K562 (cell line): ENCODE measurements around the gene PHF21B. TPM values are rescaled to one million over a fixed set of nuclear protein-coding genes. Genes with fewer than 3 reads are reported as not detected.

Experiments
- ATAC-seq: fragments of 200-7000 bp; cut with Tn5 transposase; 3 replicates; pipeline ENCODE4 v1.9.1; 2020; ENCODE audit warnings: moderate library complexity
- BruUV-seq: library from RNA; stranded (reverse); fragments of 400-500 nt; replicated peaks from 2 replicates; lab custom pipeline; 2021; lab: Mats Ljungman, UMichigan
- CTCF ChIA-PET: fragments of 300-600 bp; formaldehyde crosslinking; extraction: SDS; loops from one replicate; lab custom pipeline; 2021; ENCODE audit warnings: low intra/inter-chr PET ratio; lab: Yijun Ruan, JAX
- POLR2A ChIA-PET: fragments of 300-600, 350-650 bp; sonication (Branson Sonifier 250); formaldehyde crosslinking; extraction: SDS; loops from one replicate; lab custom pipeline; 2021; ENCODE audit warnings: antibody characterized with exemption, inconsistent platforms; lab: Yijun Ruan, JAX
- DNase-seq, 4 experiments: peaks; one replicate each; pipeline versions ENCODE4 v3.0.0 to v3.0.0-alpha.2; 2011 to 2018; ENCODE audit warnings: low spot score in 3 of 4, mixed read lengths in 3 of 4; ENCODE audit errors: extremely low read depth in 1 of 4
- FAIRE-seq: peaks from 2 replicates; lab custom pipeline; 2011; peaks lifted over from hg19 to GRCh38; lab: Jason Lieb, UNC
- H2AFZ ChIP-seq: 2 replicates; pipeline ENCODE4 v1.6.0; 2011; ENCODE audit warnings: low read depth, low read length, control low read depth, inconsistent platforms
- H3K27ac ChIP-seq: fragments of 200-600 bp; 3 replicates; pipeline ENCODE4 v1.8.0; 2011; ENCODE audit warnings: low read depth, mild to moderate bottlenecking, control low read depth, inconsistent platforms, low read length, moderate library complexity, mixed read lengths; ENCODE audit errors: extremely low read depth
- H3K27me3 ChIP-seq, 2 experiments: fragments of 300-600 bp in 1 of 2; 2 replicates in 1 of 2; 3 replicates in 1 of 2; pipeline versions ENCODE4 v1.6.0 to v1.8.0; 2011; ENCODE audit warnings: inconsistent platforms in 2 of 2, low read length in 2 of 2, mild to moderate bottlenecking in 1 of 2, mixed read lengths in 1 of 2, moderate library complexity in 1 of 2; ENCODE audit not compliant: control insufficient read depth in 2 of 2, insufficient read depth in 2 of 2
- H3K36me3 ChIP-seq: fragments of 300-600 bp; 3 replicates; pipeline ENCODE4 v1.8.0; 2011; ENCODE audit warnings: mild to moderate bottlenecking, low read length, inconsistent platforms; ENCODE audit not compliant: control insufficient read depth, insufficient read depth
- H3K4me1 ChIP-seq, 2 experiments: fragments of 200-600 bp in 1 of 2; replicated peaks in 1 of 2; 2 replicates in 1 of 2; 3 replicates in 1 of 2; pipeline versions ENCODE4 v1.5.1 to v1.8.0; 2011; ENCODE audit warnings: inconsistent platforms in 2 of 2, low read length in 2 of 2, mild to moderate bottlenecking in 1 of 2, mixed read lengths in 1 of 2, moderate library complexity in 1 of 2; ENCODE audit not compliant: control insufficient read depth in 2 of 2, insufficient read depth in 2 of 2
- H3K4me2 ChIP-seq: 2 replicates; pipeline ENCODE4 v1.6.1; 2011; ENCODE audit warnings: low read length, control low read depth, inconsistent platforms, mixed read lengths; ENCODE audit not compliant: insufficient read depth
- H3K4me3 ChIP-seq: fragments of 200-600 bp; sonication (generic), shearing (Covaris generic); 2 replicates; pipeline ENCODE4 v1.5.1; 2016; ENCODE audit warnings: control low read depth, inconsistent platforms
- H3K79me2 ChIP-seq: fragments of 200-600 bp; 3 replicates; pipeline ENCODE4 v1.8.0; 2011; ENCODE audit warnings: low read length, inconsistent platforms; ENCODE audit not compliant: control insufficient read depth, insufficient read depth
- H3K9ac ChIP-seq, 2 experiments: 2 replicates each; pipeline versions ENCODE4 v1.6.0 to v1.6.1; 2011; ENCODE audit warnings: low read depth in 2 of 2, low read length in 2 of 2, control low read depth in 1 of 2, inconsistent platforms in 1 of 2, mild to moderate bottlenecking in 1 of 2, mixed read lengths in 1 of 2; ENCODE audit not compliant: insufficient read depth in 1 of 2
- H3K9me1 ChIP-seq: one replicate; pipeline ENCODE4 v1.6.0; 2011; ENCODE audit warnings: inconsistent platforms, mild to moderate bottlenecking, low read length, moderate library complexity; ENCODE audit not compliant: control insufficient read depth, insufficient read depth
- H3K9me3 ChIP-seq: replicated peaks from 2 replicates; pipeline ENCODE4 v1.5.1; 2011; ENCODE audit warnings: low read depth, low read length, inconsistent platforms; ENCODE audit not compliant: control insufficient read depth, insufficient read depth
- H4K20me1 ChIP-seq: replicated peaks from 2 replicates; pipeline ENCODE4 v1.6.1; 2011; ENCODE audit warnings: low read length, inconsistent platforms, mixed read lengths; ENCODE audit not compliant: control insufficient read depth, insufficient read depth
- CBX3 ChIP-seq, 2 experiments: IDR thresholded peaks; 1 replicate in 1 of 2; 2 replicates in 1 of 2; pipeline ENCODE4 v1.6.1; 2012; ENCODE audit warnings: inconsistent platforms in 2 of 2, low read length in 2 of 2, borderline replicate concordance in 1 of 2, control low read depth in 1 of 2
- GTF2A2 ChIP-seq: IDR thresholded peaks from 2 replicates; pipeline ENCODE4 v1.6.1; 2016; ENCODE audit warnings: mild to moderate bottlenecking, missing genetic modification characterization, missing compliant biosample characterization
- OTX1 ChIP-seq: fragments of 450-650 bp; formaldehyde crosslinking; IDR thresholded peaks from 2 replicates; pipeline ENCODE4 v1.4.0; 2022; ENCODE audit warnings: mild to moderate bottlenecking
- SMARCA5 ChIP-seq: fragments of 450-650 bp; IDR thresholded peaks from 2 replicates; pipeline ENCODE4 v1.6.1; 2016
- STAT6 ChIP-seq: sonication (generic); formaldehyde crosslinking; IDR thresholded peaks from 2 replicates; pipeline ENCODE4 v1.8.1; 2023; ENCODE audit warnings: mild to moderate bottlenecking, missing genetic modification reagents
- TAF7 ChIP-seq: fragments of 450-650 bp; IDR thresholded peaks from 2 replicates; pipeline ENCODE4 v1.6.1; 2016; ENCODE audit warnings: missing genetic modification characterization, missing compliant biosample characterization
- THAP12 ChIP-seq: fragments of 250-450 bp; sonication (Bioruptor Pico); IDR thresholded peaks from 2 replicates; pipeline ENCODE4 v1.9.0; 2021; ENCODE audit warnings: mild to moderate bottlenecking, inconsistent platforms
- THRB ChIP-seq: fragments of 450-650 bp; formaldehyde crosslinking; conservative IDR thresholded peaks from 2 replicates; pipeline ENCODE4 v1.4.0; 2022; ENCODE audit warnings: mild to moderate bottlenecking, missing genetic modification characterization
- ZNF12 ChIP-seq: sonication (generic); formaldehyde crosslinking; IDR thresholded peaks from 2 replicates; pipeline ENCODE4 v1.4.0; 2020; ENCODE audit warnings: mild to moderate bottlenecking, missing genetic modification reagents
- ZNF232 ChIP-seq: sonication (generic); formaldehyde crosslinking; IDR thresholded peaks from 2 replicates; pipeline ENCODE4 v1.8.0; 2022; ENCODE audit warnings: mild to moderate bottlenecking, missing genetic modification reagents
- ZNF239 ChIP-seq: fragments of 250-450 bp; sonication (Bioruptor Pico); IDR thresholded peaks from 2 replicates; pipeline ENCODE4 v1.4.0; 2020; ENCODE audit warnings: mild to moderate bottlenecking
- ZNF277 ChIP-seq: fragments of 250-450 bp; sonication (Bioruptor Pico); IDR thresholded peaks from 2 replicates; pipeline ENCODE4 v1.8.0; 2022; ENCODE audit warnings: inconsistent platforms, mild to moderate bottlenecking, moderate library complexity, borderline replicate concordance
- ZNF398 ChIP-seq: fragments of 250-450 bp; sonication (Bioruptor Pico); IDR thresholded peaks from 2 replicates; pipeline ENCODE4 v1.8.0; 2021; ENCODE audit warnings: moderate library complexity, mild to moderate bottlenecking, inconsistent platforms
- WGBS: fragments of 100-300 bp; shearing (Covaris generic); methylation state at CpG from one replicate; pipeline ENCODE4 v1.1.6; 2016; ENCODE audit warnings: low coverage, mixed read lengths; ENCODE audit not compliant: insufficient coverage; ENCODE audit errors: missing lambda C conversion rate; 5-methylcytosine and 5-hydroxymethylcytosine counted together
- in situ Hi-C: fragments of 300-500 bp; cut with MboI; formaldehyde crosslinking; loops from 4 replicates; pipeline ENCODE4 v1.15.0; 2018; ENCODE audit warnings: inconsistent platforms, mixed read lengths
- intact Hi-C: fragments of 100-400 bp; cut with micrococcal nuclease; formaldehyde crosslinking; loops from 2 replicates; pipeline ENCODE4 v1.14.2; 2022
- polyA plus RNA-seq, 8 experiments: library from polyadenylated mRNA; depleted of rRNA in 4 of 8; stranded (reverse) in 5 of 8; unstranded in 3 of 8; fragments of >200 nt; fragmentation: Nextera tagmentation in 2 of 8; fragmentation: Illumina TruSeq in 1 of 8; extraction: Ambion mirVana in 2 of 8; extraction: Trizol in 1 of 8; gene quantifications; 2 replicates each; pipeline versions ENCODE4 v1.2.1 to v1.2.3, GENCODE V29; 2011 to 2014; ENCODE audit warnings: inconsistent platforms in 1 of 8, missing spikeins in 1 of 8
- total RNA-seq, 7 experiments: library from RNA; depleted of rRNA in 6 of 7; stranded (reverse); fragments of >200 nt in 6 of 7; fragmentation: Illumina TruSeq in 2 of 7; extraction: Trizol in 2 of 7; gene quantifications; 2 replicates each; pipeline versions ENCODE4 v1.2.1 to v1.2.3, GENCODE V29; 2011 to 2021; ENCODE audit warnings: low replicate concordance in 1 of 7

PHF21B gene
- total and polyA plus RNA-seq, 9 of the 15 experiments (the other 6 are each of a cell fraction or from before 2014, with no cell fraction given): 0.04 TPM; not detected in 8

GRCh38 chr22:44860311-44860710 lies 149.5 kb downstream of the PHF21B start:
- DNase-seq: no peak
- POLR2A ChIA-PET: no interaction called here
- in situ Hi-C loops: no loop called here
- TF ChIP-seq CBX3 (IDR thresholded peaks at IDR 0.05; ENCODE audit: borderline replicate concordance in 1 of 2, low read length in 2 of 2) (no peak), ZNF12 (CRISPR knock-in tag) (no peak), THAP12 (CRISPR knock-in tag) (no peak), ZNF277 (CRISPR knock-in tag) (no peak), THRB (no peak), ZNF239 (CRISPR knock-in tag) (no peak), ZNF232 (CRISPR knock-in tag) (no peak), STAT6 (CRISPR knock-in tag) (no peak), OTX1 (no peak), SMARCA5 (no peak), ZNF398 (CRISPR knock-in tag) (no peak), GTF2A2 (no peak), TAF7 (tag) (no peak)

More at GRCh38 chr22:44860311-44860710, 149.5 kb downstream of the PHF21B start:
- intact Hi-C loops: no loop called here
- BruUV-seq: no TSS peak
- H3K36me3 ChIP-seq: no peaks in the 10 kb centered on the region
- H2AFZ ChIP-seq: no peak overlapping the region
- no peaks in the 10 kb centered on the region for H3K79me2 ChIP-seq
- no peaks in the 10 kb centered on the region for H3K9me3 ChIP-seq
- no peak overlapping the region for H3K4me3 ChIP-seq
- CTCF ChIA-PET: no interaction called here
- no peak for ATAC-seq
- 0% methylated on average over 3 of the region's 6 CpGs for WGBS
- peaks cover 0 to 11% of the 10 kb centered on the region in 2 experiments; a peak in 2 of 5 replicates for H3K27me3 ChIP-seq
- H3K9ac ChIP-seq: no peak overlapping the region
- no peaks in the 10 kb centered on the region for H4K20me1 ChIP-seq
- H3K27ac ChIP-seq: no peak overlapping the region
- H3K9me1 ChIP-seq: no peaks in the 10 kb centered on the region
- FAIRE-seq: no peak
- no peaks in the 10 kb centered on the region for H3K4me1 ChIP-seq
- H3K4me2 ChIP-seq: no peak overlapping the region
